Skin of body (tissue), 2 donors: Measurements from ENCODE around the gene OR10P1. TPM values are rescaled to one million over a fixed set of nuclear protein-coding genes. Genes with fewer than 3 reads are reported as not detected.
A peak's percentile ranks its signal among the peaks of the same experiment; 100 is the strongest.
"Not testable (repeated sequence)": the region's sequence is repeated elsewhere in the genome, so short reads cannot be mapped to it uniquely, and the experiment has no call there.

ENCODE experiments used
- DNase-seq: peaks from one replicate; lab custom pipeline; 2025; lab: John Stamatoyannopoulos, UW
- total RNA-seq: library from RNA; depleted of rRNA; stranded (reverse); fragments of >200 nt; gene quantifications from one replicate; pipeline ENCODE4 v1.2.3, GENCODE V29; 2014

OR10P1 gene
- total RNA-seq: not detected

DNA sequence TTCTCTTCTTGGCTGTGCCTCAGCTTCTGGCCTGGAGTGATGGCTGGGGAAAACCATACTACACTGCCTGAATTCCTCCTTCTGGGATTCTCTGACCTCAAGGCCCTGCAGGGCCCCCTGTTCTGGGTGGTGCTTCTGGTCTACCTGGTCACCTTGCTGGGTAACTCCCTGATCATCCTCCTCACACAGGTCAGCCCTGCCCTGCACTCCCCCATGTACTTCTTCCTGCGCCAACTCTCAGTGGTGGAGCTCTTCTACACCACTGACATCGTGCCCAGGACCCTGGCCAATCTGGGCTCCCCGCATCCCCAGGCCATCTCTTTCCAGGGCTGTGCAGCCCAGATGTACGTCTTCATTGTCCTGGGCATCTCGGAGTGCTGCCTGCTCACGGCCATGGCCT lies at the start of gene OR10P1:
TSS of gene OR10P1 (plus strand) at position 40 of the 400 bp plus-strand sequence. CDS start at position 40, 0 bp downstream.
- no peak for DNase-seq

DNA sequence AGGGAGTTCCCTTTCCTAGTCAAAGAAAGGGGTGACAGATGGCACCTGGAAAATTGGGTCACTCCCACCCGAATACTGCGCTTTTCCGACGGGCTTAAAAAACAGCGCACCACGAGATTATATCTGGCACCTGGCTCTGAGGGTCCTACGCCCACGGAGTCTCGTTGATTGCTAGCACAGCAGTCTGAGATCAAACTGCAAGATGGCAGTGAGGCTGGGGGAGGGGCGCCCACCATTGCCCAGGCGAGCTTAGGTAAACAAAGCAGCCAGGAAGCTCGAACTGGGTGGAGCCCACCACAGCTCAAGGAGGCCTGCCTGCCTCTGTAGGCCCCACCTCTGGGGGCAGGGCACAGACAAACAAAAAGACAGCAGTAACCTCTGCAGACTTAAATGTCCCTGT lies 46.5 kb upstream of the OR10P1 start:
- not testable (repeated sequence) for DNase-seq

- no peak for DNase-seq
These were observed 28.7 kb upstream of the OR10P1 start for GRCh38 chr12:55607821-55608594.

DNA sequence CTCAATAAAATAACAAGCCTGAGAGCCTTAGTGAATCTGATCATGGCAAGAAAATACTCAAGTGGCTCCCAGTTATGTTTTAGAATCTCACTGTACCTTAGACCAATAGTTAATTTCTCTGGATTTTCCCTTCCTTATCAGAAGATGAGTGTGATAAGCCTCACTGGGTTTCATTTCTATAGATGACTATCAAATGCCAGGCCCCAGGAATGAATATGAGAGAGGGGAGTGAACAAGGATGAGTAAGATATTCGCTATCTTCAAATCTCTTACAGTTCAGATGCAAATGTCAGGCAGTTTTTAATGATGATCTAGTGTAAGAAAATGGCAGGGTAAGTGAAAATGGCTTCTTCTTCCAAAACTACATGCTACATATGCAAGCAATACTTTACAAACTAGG lies 26.1 kb upstream of the OR10P1 start:
- DNase-seq: no peak

DNA sequence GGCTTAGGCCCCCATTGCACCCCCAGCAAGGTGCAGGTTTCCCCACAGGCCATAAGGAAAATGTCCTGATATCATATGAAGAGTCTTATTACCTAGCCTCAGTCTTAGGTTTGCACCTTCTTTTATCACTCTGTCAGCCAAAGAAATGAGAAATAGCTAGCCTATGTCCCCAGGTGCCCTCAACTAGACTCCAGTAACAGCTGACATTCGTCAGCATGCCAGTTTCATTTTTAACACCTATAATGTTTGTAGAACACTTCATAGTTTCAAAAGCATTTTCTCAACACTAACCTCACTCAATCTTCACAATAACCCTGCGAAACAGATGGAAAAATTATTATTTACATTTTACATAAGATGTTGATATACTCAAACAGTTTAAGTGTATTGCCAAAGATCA lies 24.0 kb upstream of the OR10P1 start:
- DNase-seq: no peak

DNA sequence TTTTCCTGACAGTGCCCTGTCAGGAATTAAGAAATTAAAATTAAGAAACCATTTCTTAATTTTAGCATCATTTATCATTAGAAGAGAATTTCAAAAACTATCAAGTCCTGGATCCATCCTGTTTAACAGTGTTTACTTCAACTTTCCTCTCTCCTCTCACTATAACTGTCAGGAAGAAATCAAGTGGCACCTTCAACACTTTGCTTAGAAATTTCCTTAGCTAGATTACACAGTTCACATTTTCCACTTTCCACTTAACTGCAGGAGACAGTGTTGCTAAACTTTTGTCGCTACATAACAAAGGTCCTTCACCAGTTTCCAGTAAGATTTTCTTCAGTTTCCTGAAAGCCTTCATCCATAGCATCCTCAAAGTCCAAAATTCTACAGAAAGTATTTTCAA lies 21.9 kb upstream of the OR10P1 start:
- no peak for DNase-seq

- DNase-seq: peak; percentile 91
These were observed 17.1 kb upstream of the OR10P1 start for GRCh38 chr12:55619354-55620138.

DNA sequence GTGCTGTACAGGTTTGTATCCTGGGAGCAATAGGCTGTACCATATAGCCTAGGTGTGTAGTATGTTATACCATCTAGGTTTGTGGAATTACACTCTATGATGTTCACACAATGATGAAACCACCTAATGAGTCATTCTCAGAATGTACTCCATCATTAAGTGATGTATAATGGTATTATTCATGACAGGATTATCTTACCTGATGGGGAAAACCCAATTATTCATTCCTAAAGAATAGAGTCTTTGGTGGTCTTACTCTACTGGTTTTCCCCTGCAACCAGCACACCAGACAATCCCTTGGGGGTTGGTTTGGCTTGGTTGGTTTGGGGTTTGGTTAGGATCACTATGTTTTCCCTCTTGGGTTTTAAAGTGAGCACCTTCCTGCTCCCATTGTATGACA lies 12.6 kb upstream of the OR10P1 start:
- DNase-seq: no peak

DNA sequence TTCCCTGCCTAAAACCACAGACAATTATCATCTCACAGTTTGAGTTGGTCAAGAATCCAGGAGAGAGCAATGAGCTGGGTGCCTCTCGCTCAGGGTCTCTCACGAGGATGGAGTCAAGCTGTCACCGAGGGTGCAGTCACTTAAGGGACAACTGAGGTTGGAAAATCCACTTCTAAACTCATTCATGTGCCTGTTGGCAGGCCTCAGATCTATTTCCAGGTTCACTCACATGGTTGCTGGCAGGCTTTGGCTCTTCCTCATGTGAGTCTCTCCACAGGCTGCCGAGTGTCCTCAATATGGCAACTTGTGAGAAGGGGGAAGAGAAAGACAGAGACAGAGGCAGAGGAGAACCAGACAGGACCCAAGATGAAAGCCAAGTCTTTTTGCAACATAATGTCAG lies 10.5 kb upstream of the OR10P1 start:
- DNase-seq: no peak

- no peak for DNase-seq
These were observed 7.4 kb upstream of the OR10P1 start for GRCh38 chr12:55629058-55629841.

GRCh38 chr12:55631056-55631455 lies 5.6 kb upstream of the OR10P1 start:
- no peak for DNase-seq

GRCh38 chr12:55631733-55632132 lies 5.0 kb upstream of the OR10P1 start:
- no peak for DNase-seq

GRCh38 chr12:55633151-55633550 lies 3.5 kb upstream of the OR10P1 start:
- no peak for DNase-seq

- DNase-seq: no peak
These were observed 506 bp upstream of the OR10P1 start for GRCh38 chr12:55636116-55636655.

DNA sequence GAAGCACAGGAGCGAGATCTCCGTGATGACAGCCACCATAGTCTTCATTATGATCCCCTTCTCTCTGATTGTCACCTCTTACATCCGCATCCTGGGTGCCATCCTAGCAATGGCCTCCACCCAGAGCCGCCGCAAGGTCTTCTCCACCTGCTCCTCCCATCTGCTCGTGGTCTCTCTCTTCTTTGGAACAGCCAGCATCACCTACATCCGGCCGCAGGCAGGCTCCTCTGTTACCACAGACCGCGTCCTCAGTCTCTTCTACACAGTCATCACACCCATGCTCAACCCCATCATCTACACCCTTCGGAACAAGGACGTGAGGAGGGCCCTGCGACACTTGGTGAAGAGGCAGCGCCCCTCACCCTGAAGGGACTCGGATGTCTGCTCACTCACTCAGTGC lies 775 bp downstream of the OR10P1 start:
- DNase-seq: no peak

- DNase-seq: no peak
These were observed 4.9 kb downstream of the OR10P1 start for GRCh38 chr12:55641595-55641994.

GRCh38 chr12:55642267-55642666 lies 5.6 kb downstream of the OR10P1 start:
- no peak for DNase-seq

- DNase-seq: no peak
These were observed 6.0 kb downstream of the OR10P1 start for GRCh38 chr12:55642669-55643068.

DNA sequence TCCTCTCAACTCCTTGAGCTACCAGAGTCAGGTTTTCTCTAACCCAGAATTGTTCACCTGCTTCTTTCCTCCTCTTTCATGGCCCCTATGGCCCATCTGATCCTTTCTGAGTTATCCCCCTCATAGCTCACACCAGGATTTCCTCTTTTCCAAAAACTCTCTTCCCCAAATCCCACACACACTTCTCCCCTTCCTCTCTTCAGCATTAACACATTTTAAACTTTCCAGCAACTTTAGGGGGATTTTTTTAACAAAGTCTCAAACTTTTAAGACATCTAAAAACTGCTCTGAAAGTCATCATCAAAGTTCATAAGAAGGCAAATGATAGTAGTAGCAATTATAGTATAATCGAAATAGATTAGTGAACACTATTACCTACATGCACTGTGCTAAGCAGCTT lies 7.9 kb downstream of the OR10P1 start:
- DNase-seq: no peak

GRCh38 chr12:55647027-55647426 lies 10.3 kb downstream of the OR10P1 start:
- no peak for DNase-seq

GRCh38 chr12:55650620-55651298 lies 14.1 kb downstream of the OR10P1 start:
- not testable (repeated sequence) for DNase-seq
